Neutrophil (primary cell): ENCODE measurements around the gene DHX32.

ENCODE experiments used
- H3K27ac ChIP-seq: fragments of 200-600 bp; sonication (generic); 2 replicates; pipeline ENCODE4 v1.5.1; 2016; ENCODE audit warnings: mild to moderate bottlenecking, moderate library complexity
- H3K27me3 ChIP-seq: fragments of 200-600 bp; sonication (generic); 2 replicates; pipeline ENCODE4 v1.6.0; 2016; ENCODE audit warnings: mild to moderate bottlenecking
- H3K36me3 ChIP-seq: fragments of 200-600 bp; sonication (generic); 2 replicates; pipeline ENCODE4 v1.5.1; 2017
- H3K4me1 ChIP-seq, 2 experiments: fragments of 200-600 bp in 1 of 2; sonication (generic) in 1 of 2; 1 replicate in 1 of 2; 2 replicates in 1 of 2; pipeline versions ENCODE4 v1.5.1 to v1.6.1; 2013 to 2016; ENCODE audit warnings: low read depth in 1 of 2, low read length in 1 of 2, mild to moderate bottlenecking in 1 of 2, moderate library complexity in 1 of 2; ENCODE audit not compliant: control insufficient read depth in 1 of 2, insufficient read depth in 1 of 2
- H3K4me3 ChIP-seq, 2 experiments: fragments of 200-600 bp in 1 of 2; sonication (generic) in 1 of 2; 1 replicate in 1 of 2; 2 replicates in 1 of 2; pipeline ENCODE4 v1.5.1; 2013 to 2016; ENCODE audit warnings: low read depth in 1 of 2, low read length in 1 of 2, mild to moderate bottlenecking in 1 of 2, moderate library complexity in 1 of 2
- H3K9me3 ChIP-seq: fragments of 200-600 bp; sonication (generic); 2 replicates; pipeline ENCODE4 v1.5.1; 2016
- TF ChIP-seq, protein P1 (sequence below): fragments of 200-600 bp; sonication (generic); IDR thresholded peaks from 2 replicates; pipeline ENCODE4 v1.5.1; 2016; ENCODE audit warnings: antibody characterized with exemption

DHX32 gene

DNA sequence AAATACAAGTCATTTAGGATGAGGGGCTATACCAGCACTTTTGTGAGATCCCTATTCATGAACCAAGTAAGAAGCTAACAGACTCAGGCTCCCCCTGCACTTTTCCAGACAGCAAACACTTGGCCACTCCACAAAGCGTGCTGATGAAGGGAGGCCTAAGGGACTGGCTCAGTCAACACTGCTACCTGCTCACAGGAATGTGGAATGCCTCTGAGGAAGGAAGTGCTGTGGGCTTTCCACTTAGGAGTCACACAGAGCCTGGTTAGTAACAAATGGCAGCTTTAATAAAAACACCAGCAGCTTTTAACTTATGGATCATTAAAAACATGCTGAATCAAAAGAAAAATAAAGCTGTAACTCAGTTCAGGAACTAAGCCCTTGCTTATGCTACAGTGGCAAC, 73.0 kb downstream of the DHX32 start:
- Histone ChIP-seq H3K9me3 (no peaks in the 10 kb centered on the region), H3K36me3 (peaks cover 22% of the 10 kb centered on the region), H3K4me3 (no peak overlapping the region), H3K27me3 (no peaks in the 10 kb centered on the region), H3K27ac (no peak overlapping the region), H3K4me1 (no peaks in the 10 kb centered on the region)
- TF ChIP-seq, protein P1, sequence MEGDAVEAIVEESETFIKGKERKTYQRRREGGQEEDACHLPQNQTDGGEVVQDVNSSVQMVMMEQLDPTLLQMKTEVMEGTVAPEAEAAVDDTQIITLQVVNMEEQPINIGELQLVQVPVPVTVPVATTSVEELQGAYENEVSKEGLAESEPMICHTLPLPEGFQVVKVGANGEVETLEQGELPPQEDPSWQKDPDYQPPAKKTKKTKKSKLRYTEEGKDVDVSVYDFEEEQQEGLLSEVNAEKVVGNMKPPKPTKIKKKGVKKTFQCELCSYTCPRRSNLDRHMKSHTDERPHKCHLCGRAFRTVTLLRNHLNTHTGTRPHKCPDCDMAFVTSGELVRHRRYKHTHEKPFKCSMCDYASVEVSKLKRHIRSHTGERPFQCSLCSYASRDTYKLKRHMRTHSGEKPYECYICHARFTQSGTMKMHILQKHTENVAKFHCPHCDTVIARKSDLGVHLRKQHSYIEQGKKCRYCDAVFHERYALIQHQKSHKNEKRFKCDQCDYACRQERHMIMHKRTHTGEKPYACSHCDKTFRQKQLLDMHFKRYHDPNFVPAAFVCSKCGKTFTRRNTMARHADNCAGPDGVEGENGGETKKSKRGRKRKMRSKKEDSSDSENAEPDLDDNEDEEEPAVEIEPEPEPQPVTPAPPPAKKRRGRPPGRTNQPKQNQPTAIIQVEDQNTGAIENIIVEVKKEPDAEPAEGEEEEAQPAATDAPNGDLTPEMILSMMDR, result no peak

DNA sequence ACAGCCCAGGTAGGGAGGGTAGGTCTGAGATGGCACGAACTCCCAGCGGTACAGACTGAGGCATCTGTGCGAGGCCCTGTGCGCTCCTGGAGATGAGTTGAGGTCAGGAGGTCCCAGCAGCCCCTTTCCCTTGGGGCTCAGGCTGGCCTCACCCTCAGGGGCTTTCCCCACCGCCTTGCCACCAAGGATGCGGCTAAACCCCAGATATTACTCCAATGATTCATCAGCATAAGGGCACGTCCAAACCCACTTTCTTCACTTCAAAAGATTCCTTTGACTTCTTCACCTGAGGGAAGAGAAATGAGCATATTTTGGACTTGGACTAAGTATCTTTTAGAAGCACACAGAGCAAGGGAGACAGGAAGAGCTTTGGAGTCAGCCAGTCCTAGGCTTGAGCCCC, 78.4 kb downstream of the DHX32 start:
- H3K4me3 ChIP-seq, result no peak overlapping the region
- H3K4me1 ChIP-seq, result no peaks in the 10 kb centered on the region
- peaks cover 18% of the 10 kb centered on the region for H3K36me3 ChIP-seq
- H3K9me3 ChIP-seq, result no peaks in the 10 kb centered on the region
- H3K27me3 ChIP-seq, result no peaks in the 10 kb centered on the region
- no peak overlapping the region for H3K27ac ChIP-seq
- TF ChIP-seq, protein P1, result no peak

DNA sequence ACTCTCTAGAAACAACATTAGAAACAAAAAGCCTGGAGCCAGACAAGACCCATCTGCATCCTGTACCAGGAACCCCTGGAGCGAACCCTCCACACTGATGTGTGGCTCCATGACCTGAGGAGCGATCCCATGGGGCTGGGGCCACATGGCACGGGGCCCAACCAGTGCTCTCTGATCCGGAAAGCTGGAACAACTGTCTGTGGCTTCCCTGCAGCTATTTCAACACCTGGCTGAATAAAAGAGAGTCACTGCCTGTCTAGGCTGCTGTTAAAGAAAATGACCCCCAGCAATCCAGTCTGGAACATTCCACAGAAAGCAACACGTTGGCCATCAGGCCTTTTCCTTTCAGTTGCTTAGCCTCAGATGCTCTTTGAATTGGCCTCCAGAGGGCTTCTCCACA, 79.0 kb downstream of the DHX32 start:
- peaks cover 18% of the 10 kb centered on the region for H3K36me3 ChIP-seq
- H3K4me1 ChIP-seq, result no peaks in the 10 kb centered on the region
- H3K9me3 ChIP-seq, result no peaks in the 10 kb centered on the region

DNA sequence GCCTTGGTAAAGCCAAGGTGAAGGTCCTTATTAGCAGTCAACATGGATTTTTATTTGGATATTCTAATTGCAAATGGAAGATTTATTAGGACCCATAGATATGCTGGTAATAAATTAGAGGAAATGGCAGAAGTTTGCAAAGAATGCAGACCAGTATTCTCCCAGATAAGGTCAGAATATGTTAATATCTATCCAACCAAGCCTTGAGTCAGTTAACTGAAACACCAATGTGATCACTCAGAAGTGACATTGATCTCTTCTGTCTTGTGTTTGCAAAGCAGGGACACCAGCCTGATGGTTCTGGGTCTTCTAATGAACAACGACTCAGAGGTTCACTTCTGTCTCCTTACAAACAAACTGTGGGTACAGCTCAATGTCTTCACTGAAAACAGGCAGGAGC, 79.5 kb downstream of the DHX32 start:
- Histone ChIP-seq H3K27me3 (no peaks in the 10 kb centered on the region), H3K27ac (no peak overlapping the region), H3K4me3 (no peak overlapping the region), H3K36me3 (peaks cover 15% of the 10 kb centered on the region), H3K4me1 (no peaks in the 10 kb centered on the region), H3K9me3 (no peaks in the 10 kb centered on the region)
- TF ChIP-seq, protein P1, result no peak

More for the DNA sequence above, 79.0 kb downstream of the DHX32 start:
- no peak overlapping the region for H3K4me3 ChIP-seq
- H3K27me3 ChIP-seq, result no peaks in the 10 kb centered on the region
- TF ChIP-seq, protein P1, result no peak
- H3K27ac ChIP-seq, result no peak overlapping the region

DNA sequence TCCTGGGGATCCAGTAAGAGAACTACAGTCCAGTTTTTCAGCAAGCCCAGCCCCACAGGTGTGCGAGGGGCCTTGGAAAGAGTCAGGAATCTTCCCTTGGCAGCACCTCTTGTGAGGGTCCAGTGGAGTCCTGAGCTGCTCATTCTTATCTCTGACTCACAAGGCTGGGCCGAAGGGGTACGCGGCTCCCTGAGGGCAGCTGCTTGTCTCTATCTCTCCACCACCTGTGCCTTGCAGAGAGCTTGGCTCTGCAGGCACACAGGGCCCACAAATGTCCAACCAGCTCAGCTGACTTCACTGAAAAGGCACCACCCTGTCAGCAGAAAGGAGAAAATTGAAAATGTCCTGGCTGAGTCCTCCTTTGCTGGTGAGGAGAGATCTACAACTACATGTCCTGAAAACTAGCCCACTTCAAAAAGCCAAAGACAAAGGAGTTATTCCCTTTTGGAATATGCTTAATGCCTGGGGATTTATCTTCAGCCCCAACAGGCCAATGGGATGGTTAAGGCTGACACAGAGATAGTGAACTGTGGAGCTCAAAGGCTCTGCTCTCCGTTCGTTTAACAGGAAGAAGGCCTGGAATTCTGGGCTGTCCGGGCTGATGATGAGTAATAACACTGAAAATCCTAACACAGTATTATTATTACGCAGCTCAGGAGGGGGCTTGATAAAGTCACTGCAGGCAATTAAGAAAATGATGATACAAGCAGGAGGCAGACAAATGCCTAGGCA, 81.5 kb downstream of the DHX32 start:
- no peaks in the 10 kb centered on the region for H3K9me3 ChIP-seq
- H3K36me3 ChIP-seq, result peaks cover 20% of the 10 kb centered on the region
- H3K27me3 ChIP-seq, result no peaks in the 10 kb centered on the region
- H3K27ac ChIP-seq, result no peak overlapping the region
- H3K4me1 ChIP-seq, result no peaks in the 10 kb centered on the region
- H3K4me3 ChIP-seq, result no peak overlapping the region
- TF ChIP-seq, protein P1, result no peak
